K562 (cell line): ENCODE results near the gene MRPL16. TPM values are rescaled to one million over a fixed set of nuclear protein-coding genes. Genes with fewer than 3 reads are reported as not detected.
A peak's percentile ranks its signal among the peaks of the same experiment; 100 is the strongest.

Experiments used
- ATAC-seq: fragments of 200-7000 bp; cut with Tn5 transposase; 3 replicates; pipeline ENCODE4 v1.9.1; 2020; ENCODE audit warnings: moderate library complexity
- Bru-seq: library from RNA; stranded (reverse); fragments of 400-500 nt; gene quantifications from one replicate; lab custom pipeline; 2021; lab: Mats Ljungman, UMichigan
- BruChase-seq, 2 experiments: library from RNA; stranded (reverse); fragments of 400-500 nt; gene quantifications; one replicate each; lab custom pipeline; 2021; lab: Mats Ljungman, UMichigan
- BruUV-seq: library from RNA; stranded (reverse); fragments of 400-500 nt; replicated peaks from 2 replicates; lab custom pipeline; 2021; lab: Mats Ljungman, UMichigan
- CTCF ChIA-PET: fragments of 300-600 bp; formaldehyde crosslinking; extraction: SDS; loops from one replicate; lab custom pipeline; 2021; ENCODE audit warnings: low intra/inter-chr PET ratio; lab: Yijun Ruan, JAX
- POLR2A ChIA-PET: fragments of 300-600, 350-650 bp; sonication (Branson Sonifier 250); formaldehyde crosslinking; extraction: SDS; loops from one replicate; lab custom pipeline; 2021; ENCODE audit warnings: antibody characterized with exemption, inconsistent platforms; lab: Yijun Ruan, JAX
- DNase-seq, 4 experiments: peaks; one replicate each; pipeline versions ENCODE4 v3.0.0 to v3.0.0-alpha.2; 2011 to 2018; ENCODE audit warnings: low spot score in 3 of 4, mixed read lengths in 3 of 4; ENCODE audit errors: extremely low read depth in 1 of 4
- FAIRE-seq: peaks from 2 replicates; lab custom pipeline; 2011; peaks lifted over from hg19 to GRCh38; lab: Jason Lieb, UNC
- H2AFZ ChIP-seq: 2 replicates; pipeline ENCODE4 v1.6.0; 2011; ENCODE audit warnings: low read depth, low read length, control low read depth, inconsistent platforms
- H3K27ac ChIP-seq: fragments of 200-600 bp; 3 replicates; pipeline ENCODE4 v1.8.0; 2011; ENCODE audit warnings: low read depth, mild to moderate bottlenecking, control low read depth, inconsistent platforms, low read length, moderate library complexity, mixed read lengths; ENCODE audit errors: extremely low read depth
- H3K27me3 ChIP-seq, 2 experiments: fragments of 300-600 bp in 1 of 2; 2 replicates in 1 of 2; 3 replicates in 1 of 2; pipeline versions ENCODE4 v1.6.0 to v1.8.0; 2011; ENCODE audit warnings: inconsistent platforms in 2 of 2, low read length in 2 of 2, mild to moderate bottlenecking in 1 of 2, mixed read lengths in 1 of 2, moderate library complexity in 1 of 2; ENCODE audit not compliant: control insufficient read depth in 2 of 2, insufficient read depth in 2 of 2
- H3K36me3 ChIP-seq: fragments of 300-600 bp; 3 replicates; pipeline ENCODE4 v1.8.0; 2011; ENCODE audit warnings: mild to moderate bottlenecking, low read length, inconsistent platforms; ENCODE audit not compliant: control insufficient read depth, insufficient read depth
- H3K4me1 ChIP-seq, 2 experiments: fragments of 200-600 bp in 1 of 2; replicated peaks in 1 of 2; 2 replicates in 1 of 2; 3 replicates in 1 of 2; pipeline versions ENCODE4 v1.5.1 to v1.8.0; 2011; ENCODE audit warnings: inconsistent platforms in 2 of 2, low read length in 2 of 2, mild to moderate bottlenecking in 1 of 2, mixed read lengths in 1 of 2, moderate library complexity in 1 of 2; ENCODE audit not compliant: control insufficient read depth in 2 of 2, insufficient read depth in 2 of 2
- H3K4me2 ChIP-seq: 2 replicates; pipeline ENCODE4 v1.6.1; 2011; ENCODE audit warnings: low read length, control low read depth, inconsistent platforms, mixed read lengths; ENCODE audit not compliant: insufficient read depth
- H3K4me3 ChIP-seq: fragments of 200-600 bp; sonication (generic), shearing (Covaris generic); 2 replicates; pipeline ENCODE4 v1.5.1; 2016; ENCODE audit warnings: control low read depth, inconsistent platforms
- H3K79me2 ChIP-seq: fragments of 200-600 bp; 3 replicates; pipeline ENCODE4 v1.8.0; 2011; ENCODE audit warnings: low read length, inconsistent platforms; ENCODE audit not compliant: control insufficient read depth, insufficient read depth
- H3K9ac ChIP-seq, 2 experiments: 2 replicates each; pipeline versions ENCODE4 v1.6.0 to v1.6.1; 2011; ENCODE audit warnings: low read depth in 2 of 2, low read length in 2 of 2, control low read depth in 1 of 2, inconsistent platforms in 1 of 2, mild to moderate bottlenecking in 1 of 2, mixed read lengths in 1 of 2; ENCODE audit not compliant: insufficient read depth in 1 of 2
- H3K9me1 ChIP-seq: one replicate; pipeline ENCODE4 v1.6.0; 2011; ENCODE audit warnings: inconsistent platforms, mild to moderate bottlenecking, low read length, moderate library complexity; ENCODE audit not compliant: control insufficient read depth, insufficient read depth
- H3K9me3 ChIP-seq: replicated peaks from 2 replicates; pipeline ENCODE4 v1.5.1; 2011; ENCODE audit warnings: low read depth, low read length, inconsistent platforms; ENCODE audit not compliant: control insufficient read depth, insufficient read depth
- H4K20me1 ChIP-seq: replicated peaks from 2 replicates; pipeline ENCODE4 v1.6.1; 2011; ENCODE audit warnings: low read length, inconsistent platforms, mixed read lengths; ENCODE audit not compliant: control insufficient read depth, insufficient read depth
- CBFB ChIP-seq: sonication (generic); formaldehyde crosslinking; IDR thresholded peaks from 2 replicates; pipeline ENCODE4 v1.4.0; 2020; ENCODE audit warnings: mild to moderate bottlenecking, missing genetic modification reagents
- EWSR1 ChIP-seq: fragments of 450-650 bp; IDR thresholded peaks from 2 replicates; pipeline ENCODE4 v1.6.1; 2018; ENCODE audit warnings: borderline replicate concordance, mild to moderate bottlenecking, low read depth, moderate library complexity; ENCODE audit not compliant: partially characterized antibody
- HCFC1 ChIP-seq: IDR thresholded peaks from 2 replicates; pipeline ENCODE4 v1.6.1; 2012; ENCODE audit warnings: low read depth, low read length, improper control_type of control experiment
- ILF3 ChIP-seq: fragments of 450-650 bp; IDR thresholded peaks from 2 replicates; pipeline ENCODE4 v1.6.1; 2018; ENCODE audit warnings: antibody characterized with exemption, mild to moderate bottlenecking, moderate library complexity, borderline replicate concordance
- KDM5B ChIP-seq: fragments of 200-600 bp; sonication (generic); IDR thresholded peaks from 2 replicates; pipeline ENCODE4 v1.6.1; 2012; ENCODE audit warnings: low read depth, mild to moderate bottlenecking, moderate library complexity, low read length, control low read depth, inconsistent platforms; ENCODE audit not compliant: insufficient replicate concordance
- POLR2H ChIP-seq: IDR thresholded peaks from 2 replicates; pipeline ENCODE4 v1.6.1; 2016; ENCODE audit warnings: missing genetic modification characterization, low read depth, mild to moderate bottlenecking, control low read depth, missing compliant biosample characterization, moderate library complexity
- SETDB1 ChIP-seq: IDR thresholded peaks from one replicate; pipeline ENCODE4 v1.6.1; 2012; ENCODE audit warnings: low read length, control low read depth, inconsistent platforms
- ZNF134 ChIP-seq: fragments of 250-450 bp; sonication (Bioruptor Pico); conservative IDR thresholded peaks from 2 replicates; pipeline ENCODE4 v1.4.0; 2020
- WGBS: fragments of 100-300 bp; shearing (Covaris generic); methylation state at CpG from one replicate; pipeline ENCODE4 v1.1.6; 2016; ENCODE audit warnings: low coverage, mixed read lengths; ENCODE audit not compliant: insufficient coverage; ENCODE audit errors: missing lambda C conversion rate; 5-methylcytosine and 5-hydroxymethylcytosine counted together
- in situ Hi-C: fragments of 300-500 bp; cut with MboI; formaldehyde crosslinking; loops from 4 replicates; pipeline ENCODE4 v1.15.0; 2018; ENCODE audit warnings: inconsistent platforms, mixed read lengths
- intact Hi-C: fragments of 100-400 bp; cut with micrococcal nuclease; formaldehyde crosslinking; loops from 2 replicates; pipeline ENCODE4 v1.14.2; 2022
- long read RNA-seq, 3 experiments: library from polyadenylated mRNA in 2 of 3; library from RNA in 1 of 3; unstranded in 2 of 3; stranded (forward) in 1 of 3; transcript quantifications; one replicate each; pipeline ENCODE4 v2.0.0, GENCODE V29; 2019 to 2022
- polyA minus RNA-seq, 3 experiments: library from RNA; depleted of rRNA, polyadenylated mRNA; stranded (reverse); fragments of >200 nt; gene quantifications; 2 replicates each; pipeline ENCODE4 v1.2.3, GENCODE V29; 2011
- polyA plus RNA-seq, 8 experiments: library from polyadenylated mRNA; depleted of rRNA in 4 of 8; stranded (reverse) in 5 of 8; unstranded in 3 of 8; fragments of >200 nt; fragmentation: Nextera tagmentation in 2 of 8; fragmentation: Illumina TruSeq in 1 of 8; extraction: Ambion mirVana in 2 of 8; extraction: Trizol in 1 of 8; gene quantifications; 2 replicates each; pipeline versions ENCODE4 v1.2.1 to v1.2.3, GENCODE V29; 2011 to 2014; ENCODE audit warnings: inconsistent platforms in 1 of 8, missing spikeins in 1 of 8
- total RNA-seq, 7 experiments: library from RNA; depleted of rRNA in 6 of 7; stranded (reverse); fragments of >200 nt in 6 of 7; fragmentation: Illumina TruSeq in 2 of 7; extraction: Trizol in 2 of 7; gene quantifications; 2 replicates each; pipeline versions ENCODE4 v1.2.1 to v1.2.3, GENCODE V29; 2011 to 2021; ENCODE audit warnings: low replicate concordance in 1 of 7
- TF ChIP-seq, protein P1 (sequence below), 2 experiments: fragments of 450-650 bp; IDR thresholded peaks; 2 replicates each; pipeline ENCODE4 v1.6.1; 2018; ENCODE audit warnings: mild to moderate bottlenecking in 2 of 2, low read depth in 1 of 2; ENCODE audit not compliant: partially characterized antibody in 2 of 2

Gene MRPL16
- total RNA-seq (2011; cell fraction: chromatin; rRNA removed; ENCODE audit: low replicate concordance) = 44.3 and 58.4 TPM in 2 replicates
- 43.0 and 45.4 TPM in 2 replicates for total RNA-seq (2011; cell fraction: nucleolus; rRNA removed)
- total RNA-seq (2011; cell fraction: nucleoplasm; rRNA removed) = 63.6 and 81.8 TPM in 2 replicates
- total RNA-seq (2014; rRNA removed) = 166 and 202 TPM in 2 replicates
- 157 and 158 TPM in 2 replicates for total RNA-seq (2014; rRNA removed; fragmentation: Illumina TruSeq; extraction: Trizol)
- total RNA-seq (2015; rRNA removed; fragmentation: Illumina TruSeq; extraction: Trizol) = 139 and 146 TPM in 2 replicates
- total RNA-seq (2021) = 157 and 168 TPM in 2 replicates
- 106 and 172 TPM in 2 replicates for polyA plus RNA-seq (2011; rRNA removed)
- 79.0 and 152 TPM in 2 replicates for polyA plus RNA-seq (2011; cell fraction: cytosol; rRNA removed)
- 60.6 and 127 TPM in 2 replicates for polyA plus RNA-seq (2011; cell fraction: nucleus; rRNA removed)
- polyA plus RNA-seq (2012) = 108 and 136 TPM in 2 replicates
- 209 and 212 TPM in 2 replicates for polyA plus RNA-seq (2014; fragmentation: Illumina TruSeq; extraction: Trizol)
- 10 to 100 TPM; 63.3 to 99.3 TPM for polyA plus RNA-seq (2014; fragmentation: Nextera tagmentation; extraction: Ambion mirVana)
- polyA plus RNA-seq (2014; rRNA removed) = 191 and 196 TPM in 2 replicates
- 66.3 and 111 TPM in 2 replicates for polyA minus RNA-seq (2011; rRNA and poly(A)+ RNA removed)
- 36.9 and 52.2 TPM in 2 replicates for polyA minus RNA-seq (2011; cell fraction: cytosol; rRNA and poly(A)+ RNA removed)
- polyA minus RNA-seq (2011; cell fraction: nucleus; rRNA and poly(A)+ RNA removed) = 16.4 and 34.3 TPM in 2 replicates
- percentile 96 among the genes with signal in this experiment for Bru-seq, nascent RNA
- percentile 91 among the genes with signal in this experiment for BruChase-seq, experiment 1, labeled RNA remaining after a 2-hour chase
- percentile 92 among the genes with signal in this experiment for BruChase-seq, experiment 2, labeled RNA remaining after a 6-hour chase
- long read RNA-seq, experiment 1, transcript MRPL16-201 (4 exons, 1,182 nt) = major isoform, 291 of 364 reads
- long read RNA-seq, experiment 1, transcript MRPL16-204 (4 exons, 574 nt) = minor isoform, 5 of 364 reads
- long read RNA-seq, experiment 1, partial matches to known transcripts = 16 of 364 reads
- long read RNA-seq, experiment 1, other reads (novel, unspliced or antisense) = 52 of 364 reads
- long read RNA-seq, experiment 2, transcript MRPL16-201 (4 exons, 1,182 nt) = major isoform, 167 of 191 reads
- long read RNA-seq, experiment 2, partial matches to known transcripts = 13 of 191 reads
- long read RNA-seq, experiment 2, other reads (novel, unspliced or antisense) = 7 of 191 reads
- long read RNA-seq, experiment 3, transcript MRPL16-201 (4 exons, 1,182 nt) = major isoform, 215 of 233 reads
- long read RNA-seq, experiment 3, partial matches to known transcripts = 3 of 233 reads
- long read RNA-seq, experiment 3, other reads (novel, unspliced or antisense) = 12 of 233 reads

DNA sequence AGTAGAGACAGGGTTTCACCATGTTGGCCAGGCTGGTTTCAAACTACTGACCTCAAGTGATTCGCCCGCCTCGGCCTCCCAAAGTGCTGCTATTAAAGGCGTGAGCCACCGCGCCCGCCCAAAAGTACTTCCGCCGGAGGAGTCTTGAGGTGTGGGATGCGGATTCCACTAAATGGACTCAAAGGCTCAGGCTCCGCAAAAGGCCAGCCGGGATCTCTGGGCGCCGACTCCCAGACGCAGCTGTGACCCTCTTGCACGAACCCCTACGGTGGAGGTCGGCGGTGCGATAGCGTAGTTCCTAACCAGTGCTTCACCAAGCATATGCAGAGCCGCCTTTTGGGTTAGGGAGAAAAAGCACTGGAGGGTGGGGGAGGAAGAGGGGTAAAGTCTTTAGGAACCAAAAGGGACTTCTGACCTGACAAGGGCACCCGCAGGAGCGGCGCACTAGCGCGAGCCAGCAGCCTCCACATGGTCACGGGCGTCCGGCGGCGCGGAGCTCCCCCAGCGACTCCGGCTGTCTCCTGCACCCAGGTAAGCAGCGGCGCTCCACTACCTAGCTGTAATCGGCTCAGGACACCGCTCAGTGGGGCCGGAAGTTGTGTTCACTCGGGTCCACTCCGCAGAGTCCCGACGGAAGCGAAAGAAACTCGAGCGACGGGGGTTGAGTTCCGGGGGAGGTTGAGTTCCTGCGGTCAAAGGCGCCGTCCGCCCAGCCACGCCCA, at the start of gene MRPL16:
MRPL16 (minus strand) TSS at position 590 of the 722 bp plus-strand sequence; CDS start at position 470, 120 bp downstream.
- intact Hi-C loops (loop anchor here (5.0 to 10.0 kb wide), 2 partner anchors 382 to 524 kb away; no protein-coding TSS in a partner anchor), in situ Hi-C loops (no loop called here)
- Histone ChIP-seq H3K79me2 (peaks cover 37% of the 10 kb centered on the region), H3K4me3 (peak within 1 kb of the TSS; percentile 98), H3K27me3 (no peaks in the 10 kb centered on the region), H2AFZ (peak within 1 kb of the TSS; percentile 96), H3K4me2 (peak within 1 kb of the TSS; percentile 92), H3K9me1 (no peaks in the 10 kb centered on the region), H4K20me1 (no peaks in the 10 kb centered on the region), H3K36me3 (peaks cover 40% of the 10 kb centered on the region), H3K9me3 (no peaks in the 10 kb centered on the region), H3K4me1 (peaks cover 7 to 15% of the 10 kb centered on the region in 2 experiments; a peak in 4 of 5 replicates), H3K27ac (peak within 1 kb of the TSS; percentile 94), H3K9ac (peak within 1 kb of the TSS; percentile 97 to 100)
- WGBS = 2% methylated on average over 47 of the region's 54 CpGs
- no TSS peak for BruUV-seq
- FAIRE-seq (peak; percentile 79), DNase-seq (peak; percentile 87 to 96 (median 88)), ATAC-seq (peak; percentile 98)
- CTCF ChIA-PET = interaction anchor here (0.6 to 1.2 kb wide), 2 partner anchors 56 to 307 kb away, joined by 3 to 6 read pairs; no protein-coding TSS in a partner anchor
- POLR2A ChIA-PET = interaction anchor here (0.6 to 2.0 kb wide), 6 partner anchors 9 to 538 kb away, joined by 3 to 12 read pairs (median 3); partner anchors contain the start of gene STX3
- TF ChIP-seq POLR2H (tag) (peak; percentile 38; the same call in 1 of the 2 replicates), SETDB1 (no peak), CBFB (CRISPR knock-in tag) (peak; percentile 96), HCFC1 (peak; percentile 87), EWSR1 (no peak), ILF3 (no peak), ZNF134 (no peak), KDM5B (peak; percentile 62)
- TF ChIP-seq, protein P1, sequence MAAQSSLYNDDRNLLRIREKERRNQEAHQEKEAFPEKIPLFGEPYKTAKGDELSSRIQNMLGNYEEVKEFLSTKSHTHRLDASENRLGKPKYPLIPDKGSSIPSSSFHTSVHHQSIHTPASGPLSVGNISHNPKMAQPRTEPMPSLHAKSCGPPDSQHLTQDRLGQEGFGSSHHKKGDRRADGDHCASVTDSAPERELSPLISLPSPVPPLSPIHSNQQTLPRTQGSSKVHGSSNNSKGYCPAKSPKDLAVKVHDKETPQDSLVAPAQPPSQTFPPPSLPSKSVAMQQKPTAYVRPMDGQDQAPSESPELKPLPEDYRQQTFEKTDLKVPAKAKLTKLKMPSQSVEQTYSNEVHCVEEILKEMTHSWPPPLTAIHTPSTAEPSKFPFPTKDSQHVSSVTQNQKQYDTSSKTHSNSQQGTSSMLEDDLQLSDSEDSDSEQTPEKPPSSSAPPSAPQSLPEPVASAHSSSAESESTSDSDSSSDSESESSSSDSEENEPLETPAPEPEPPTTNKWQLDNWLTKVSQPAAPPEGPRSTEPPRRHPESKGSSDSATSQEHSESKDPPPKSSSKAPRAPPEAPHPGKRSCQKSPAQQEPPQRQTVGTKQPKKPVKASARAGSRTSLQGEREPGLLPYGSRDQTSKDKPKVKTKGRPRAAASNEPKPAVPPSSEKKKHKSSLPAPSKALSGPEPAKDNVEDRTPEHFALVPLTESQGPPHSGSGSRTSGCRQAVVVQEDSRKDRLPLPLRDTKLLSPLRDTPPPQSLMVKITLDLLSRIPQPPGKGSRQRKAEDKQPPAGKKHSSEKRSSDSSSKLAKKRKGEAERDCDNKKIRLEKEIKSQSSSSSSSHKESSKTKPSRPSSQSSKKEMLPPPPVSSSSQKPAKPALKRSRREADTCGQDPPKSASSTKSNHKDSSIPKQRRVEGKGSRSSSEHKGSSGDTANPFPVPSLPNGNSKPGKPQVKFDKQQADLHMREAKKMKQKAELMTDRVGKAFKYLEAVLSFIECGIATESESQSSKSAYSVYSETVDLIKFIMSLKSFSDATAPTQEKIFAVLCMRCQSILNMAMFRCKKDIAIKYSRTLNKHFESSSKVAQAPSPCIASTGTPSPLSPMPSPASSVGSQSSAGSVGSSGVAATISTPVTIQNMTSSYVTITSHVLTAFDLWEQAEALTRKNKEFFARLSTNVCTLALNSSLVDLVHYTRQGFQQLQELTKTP (IDR thresholded peaks at IDR 0.05; ENCODE audit: low read depth in 1 of 2, partially characterized antibody in 2 of 2) = no peak
